GM12878 (cell line): ENCODE results near the gene HTRA2. TPM values are rescaled to one million over a fixed set of nuclear protein-coding genes. Genes with fewer than 3 reads are reported as not detected.

ENCODE experiments used
- ATAC-seq: fragments of 200-7000 bp; cut with Tn5 transposase; 3 replicates; pipeline ENCODE4 v1.9.1; 2020; ENCODE audit warnings: mild to moderate bottlenecking, moderate library complexity
- BruUV-seq: library from RNA; stranded (reverse); fragments of 400-500 nt; replicated peaks from 2 replicates; lab custom pipeline; 2021; lab: Mats Ljungman, UMichigan
- CTCF ChIA-PET: fragments of 300-600 bp; sonication (Branson Sonifier 250); formaldehyde crosslinking; extraction: SDS; loops from one replicate; lab custom pipeline; 2021; ENCODE audit warnings: inconsistent platforms; lab: Yijun Ruan, JAX
- POLR2A ChIA-PET: fragments of 350-600 bp; formaldehyde crosslinking; extraction: SDS; loops from one replicate; lab custom pipeline; 2021; ENCODE audit warnings: inconsistent platforms; lab: Charles Lee
- RAD21 ChIA-PET: fragments of 300-600 bp; sonication (Branson Sonifier 250); formaldehyde crosslinking; loops from one replicate; lab custom pipeline; 2023; ENCODE audit warnings: antibody characterized with exemption; ENCODE audit not compliant: unreplicated experiment; lab: Charles Lee
- SMC1A ChIA-PET: fragments of 300-600 bp; sonication (Branson Sonifier 250); formaldehyde crosslinking; loops from one replicate; lab custom pipeline; 2023; ENCODE audit not compliant: unreplicated experiment, uncharacterized antibody; lab: Charles Lee
- DNase-seq: peaks from one replicate; pipeline ENCODE4 v3.0.0-alpha.2; 2011; ENCODE audit warnings: low read depth, low spot score
- FAIRE-seq: peaks from 3 replicates; lab custom pipeline; 2011; peaks lifted over from hg19 to GRCh38; lab: Jason Lieb, UNC
- H2AFZ ChIP-seq: 2 replicates; pipeline ENCODE4 v1.6.0; 2011; ENCODE audit warnings: low read depth, low read length, control low read depth; ENCODE audit not compliant: control insufficient read depth
- H3K27ac ChIP-seq: 2 replicates; pipeline ENCODE4 v1.5.1; 2011; ENCODE audit warnings: control low read depth; ENCODE audit not compliant: control insufficient read depth, insufficient read depth
- H3K27me3 ChIP-seq, 2 experiments: replicated peaks in 1 of 2; 2 replicates each; pipeline versions ENCODE4 v1.6.0 to v1.6.1; 2011; ENCODE audit warnings: low read length in 1 of 2; ENCODE audit not compliant: control insufficient read depth in 2 of 2, insufficient read depth in 2 of 2
- H3K36me3 ChIP-seq, 2 experiments: 2 replicates each; pipeline ENCODE4 v1.5.1; 2011; ENCODE audit warnings: low read length in 1 of 2; ENCODE audit not compliant: control insufficient read depth in 2 of 2, insufficient read depth in 2 of 2
- H3K4me1 ChIP-seq: 2 replicates; pipeline ENCODE4 v1.6.1; 2011; ENCODE audit warnings: mild to moderate bottlenecking, low read length, moderate library complexity, mixed read lengths; ENCODE audit not compliant: control insufficient read depth, insufficient read depth
- H3K4me2 ChIP-seq: 2 replicates; pipeline ENCODE4 v1.6.0; 2011; ENCODE audit warnings: control low read depth; ENCODE audit not compliant: control insufficient read depth, insufficient read depth
- H3K4me3 ChIP-seq: fragments of 200-600 bp; sonication (generic); 2 replicates; pipeline ENCODE4 v1.5.1; 2016
- H3K79me2 ChIP-seq: 2 replicates; pipeline ENCODE4 v1.6.0; 2011; ENCODE audit warnings: low read length; ENCODE audit not compliant: control insufficient read depth, insufficient read depth
- H3K9ac ChIP-seq: 2 replicates; pipeline ENCODE4 v1.8.0; 2011; ENCODE audit warnings: low read length, control low read depth, mixed read lengths; ENCODE audit not compliant: control insufficient read depth, insufficient read depth
- H3K9me3 ChIP-seq: replicated peaks from 3 replicates; pipeline ENCODE4 v1.5.1; 2011; ENCODE audit warnings: mild to moderate bottlenecking, low read length; ENCODE audit not compliant: control insufficient read depth, insufficient read depth
- H4K20me1 ChIP-seq: 2 replicates; pipeline ENCODE4 v1.6.0; 2011; ENCODE audit not compliant: control insufficient read depth, insufficient read depth
- CHD2 ChIP-seq: IDR thresholded peaks from 2 replicates; pipeline ENCODE4 v1.6.1; 2011; ENCODE audit warnings: low read depth, low read length, improper control_type of control experiment, borderline replicate concordance
- DPF2 ChIP-seq: fragments of 450-650 bp; IDR thresholded peaks from 2 replicates; pipeline ENCODE4 v1.6.1; 2017; ENCODE audit warnings: mild to moderate bottlenecking
- E2F4 ChIP-seq: IDR thresholded peaks from 2 replicates; pipeline ENCODE4 v1.6.1; 2012; ENCODE audit warnings: low read depth, low read length, improper control_type of control experiment
- EP300 ChIP-seq, 2 experiments: fragments of 150-350 bp in 1 of 2; IDR thresholded peaks; 2 replicates each; pipeline ENCODE4 v1.6.1; 2011 to 2012; ENCODE audit warnings: low read depth in 2 of 2, low read length in 2 of 2, borderline replicate concordance in 1 of 2, improper control_type of control experiment in 1 of 2, inconsistent platforms in 1 of 2; ENCODE audit not compliant: control insufficient read depth in 1 of 2
- IKZF2 ChIP-seq, 2 experiments: fragments of 450-650 bp; IDR thresholded peaks; 2 replicates each; pipeline ENCODE4 v1.6.1; 2017; ENCODE audit warnings: mild to moderate bottlenecking in 2 of 2, moderate library complexity in 2 of 2
- LARP7 ChIP-seq: fragments of 450-650 bp; IDR thresholded peaks from 2 replicates; pipeline ENCODE4 v1.6.1; 2017; ENCODE audit warnings: mild to moderate bottlenecking
- SP1 ChIP-seq: IDR thresholded peaks from one replicate; pipeline ENCODE4 v1.6.1; 2011; ENCODE audit warnings: low read depth, low read length
- SPI1 ChIP-seq: IDR thresholded peaks from 2 replicates; pipeline ENCODE4 v1.6.1; 2011; ENCODE audit warnings: low read depth, mild to moderate bottlenecking, low read length, moderate library complexity, borderline replicate concordance; ENCODE audit not compliant: insufficient read depth
- ZNF687 ChIP-seq: fragments of 450-650 bp; IDR thresholded peaks from 2 replicates; pipeline ENCODE4 v1.6.1; 2017; ENCODE audit warnings: mild to moderate bottlenecking, moderate library complexity
- in situ Hi-C: fragments of 300-500 bp; cut with MboI; formaldehyde crosslinking; loops from 9 replicates; pipeline ENCODE4 v1.14.3; 2018; ENCODE audit warnings: mixed read lengths
- intact Hi-C: fragments of 100-400 bp; cut with micrococcal nuclease; formaldehyde crosslinking; loops from one replicate; pipeline ENCODE4 v1.14.2; 2022; ENCODE audit not compliant: unreplicated experiment
- polyA plus RNA-seq, 11 experiments: library from polyadenylated mRNA; depleted of rRNA in 4 of 11; unstranded in 6 of 11; stranded (reverse) in 5 of 11; fragments of >200 nt; fragmentation: Nextera tagmentation in 4 of 11; fragmentation: Illumina TruSeq in 1 of 11; extraction: Ambion mirVana in 4 of 11; extraction: Trizol in 1 of 11; gene quantifications; 1 replicate in 1 of 11; 2 replicates in 10 of 11; pipeline versions ENCODE4 v1.2.1 to v1.2.3, GENCODE V29; 2011 to 2016; ENCODE audit warnings: inconsistent platforms in 2 of 11, missing spikeins in 2 of 11, low read depth in 1 of 11
- total RNA-seq, 4 experiments: library from RNA; depleted of rRNA in 3 of 4; stranded (reverse); fragments of >200 nt in 3 of 4; fragmentation: Illumina TruSeq in 1 of 4; extraction: Trizol in 1 of 4; gene quantifications; 2 replicates each; pipeline versions ENCODE4 v1.2.1 to v1.2.3, GENCODE V29; 2013 to 2021
- TF ChIP-seq, protein P1 (sequence below): fragments of 450-650 bp; IDR thresholded peaks from 2 replicates; pipeline ENCODE4 v1.6.1; 2017; ENCODE audit warnings: antibody characterized with exemption, mild to moderate bottlenecking, moderate library complexity
- TF ChIP-seq, protein P2 (sequence below): fragments of 450-650 bp; IDR thresholded peaks from 2 replicates; pipeline ENCODE4 v1.6.1; 2017; ENCODE audit warnings: low read depth, mild to moderate bottlenecking, moderate library complexity
- TF ChIP-seq, protein P3 (sequence below): IDR thresholded peaks from 2 replicates; pipeline ENCODE4 v1.6.1; 2011; ENCODE audit warnings: borderline replicate concordance, low read depth, mild to moderate bottlenecking, moderate library complexity, mixed read lengths, low read length; ENCODE audit not compliant: insufficient read depth; ENCODE audit errors: extremely low read length

Gene HTRA2
- total and polyA plus RNA-seq, 10 of the 15 experiments (the other 5 are each of a cell fraction or from before 2014, with no cell fraction given): 42.3 to 73.9 (median 54.6) TPM

DNA sequence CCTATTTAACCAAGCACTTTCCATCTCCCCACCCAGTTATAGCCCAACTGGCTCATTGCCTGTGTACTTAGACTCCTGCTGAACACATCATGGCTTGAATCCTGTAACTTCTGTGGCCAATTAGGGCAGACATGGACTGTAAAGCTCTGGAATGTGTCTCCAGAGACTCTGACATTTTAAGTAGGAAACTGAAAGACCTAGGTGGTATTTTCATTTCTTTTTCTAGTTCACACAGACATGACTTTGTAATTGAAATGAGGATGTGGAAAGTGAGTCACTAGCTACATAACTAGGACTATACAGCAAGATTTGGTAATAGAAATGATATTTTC lies 37.0 kb downstream of the HTRA2 start:
- Histone ChIP-seq H3K4me3 (no peak overlapping the region; the same call in 1 of the 2 replicates), H3K9me3 (no peaks in the 10 kb centered on the region), H4K20me1 (no peaks in the 10 kb centered on the region), H3K27ac (peak overlapping the region; percentile 77), H3K4me1 (peaks cover 57% of the 10 kb centered on the region), H3K27me3 (no peaks in the 10 kb centered on the region), H3K4me2 (peak overlapping the region; percentile 60; the same call in 1 of the 2 replicates), H2AFZ (peak overlapping the region; percentile 76), H3K9ac (no peak overlapping the region), H3K79me2 (no peaks in the 10 kb centered on the region), H3K36me3 (no peaks in the 10 kb centered on the region)
- ATAC-seq (peak; percentile 59), DNase-seq (no peak), FAIRE-seq (peak; percentile 52)
- in situ Hi-C loops (no loop called here), intact Hi-C loops (no loop called here)
- ChIA-PET POLR2A (interaction anchor here (0.9 to 25.0 kb wide), 8 partner anchors 11 to 146 kb away, joined by 4 to 441 read pairs (median 12); partner anchors contain the start of genes AUP1, C2orf81, DOK1 and HTRA2), CTCF (interaction anchor here (0.9 to 17.4 kb wide), 16 partner anchors 9 to 176 kb away, joined by 3 to 281 read pairs (median 6); partner anchors contain the start of genes CCDC142, SEMA4F and TTC31), RAD21 (interaction anchor here (0.7 to 7.5 kb wide), 14 partner anchors 10 to 146 kb away, joined by 3 to 94 read pairs (median 4); partner anchors contain the start of genes AUP1, C2orf81, CCDC142 and HTRA2), SMC1A (interaction anchor here (0.8 to 16.6 kb wide), 14 partner anchors 8 to 63 kb away, joined by 3 to 371 read pairs (median 7); partner anchors contain the start of genes DQX1 and LOXL3)
- BruUV-seq: no TSS peak
- TF ChIP-seq CHD2 (no peak), EP300 (IDR thresholded peaks at IDR 0.05; ENCODE audit: borderline replicate concordance in 1 of 2, control insufficient read depth in 1 of 2, low read depth in 2 of 2, low read length in 2 of 2) (peak; percentile 38 to 63; a peak in 3 of 4 replicates), ZNF687 (no peak), DPF2 (0 out of 2 replicates have a peak, but pooled peaks have one; percentile 15), SPI1 (peak; percentile 65; the same call in 1 of the 2 replicates), E2F4 (no peak), IKZF2 (IDR thresholded peaks at IDR 0.05) (peak; percentile 70 to 82; a peak in 3 of 4 replicates), SP1 (no peak), LARP7 (no peak)
- TF ChIP-seq, protein P1, sequence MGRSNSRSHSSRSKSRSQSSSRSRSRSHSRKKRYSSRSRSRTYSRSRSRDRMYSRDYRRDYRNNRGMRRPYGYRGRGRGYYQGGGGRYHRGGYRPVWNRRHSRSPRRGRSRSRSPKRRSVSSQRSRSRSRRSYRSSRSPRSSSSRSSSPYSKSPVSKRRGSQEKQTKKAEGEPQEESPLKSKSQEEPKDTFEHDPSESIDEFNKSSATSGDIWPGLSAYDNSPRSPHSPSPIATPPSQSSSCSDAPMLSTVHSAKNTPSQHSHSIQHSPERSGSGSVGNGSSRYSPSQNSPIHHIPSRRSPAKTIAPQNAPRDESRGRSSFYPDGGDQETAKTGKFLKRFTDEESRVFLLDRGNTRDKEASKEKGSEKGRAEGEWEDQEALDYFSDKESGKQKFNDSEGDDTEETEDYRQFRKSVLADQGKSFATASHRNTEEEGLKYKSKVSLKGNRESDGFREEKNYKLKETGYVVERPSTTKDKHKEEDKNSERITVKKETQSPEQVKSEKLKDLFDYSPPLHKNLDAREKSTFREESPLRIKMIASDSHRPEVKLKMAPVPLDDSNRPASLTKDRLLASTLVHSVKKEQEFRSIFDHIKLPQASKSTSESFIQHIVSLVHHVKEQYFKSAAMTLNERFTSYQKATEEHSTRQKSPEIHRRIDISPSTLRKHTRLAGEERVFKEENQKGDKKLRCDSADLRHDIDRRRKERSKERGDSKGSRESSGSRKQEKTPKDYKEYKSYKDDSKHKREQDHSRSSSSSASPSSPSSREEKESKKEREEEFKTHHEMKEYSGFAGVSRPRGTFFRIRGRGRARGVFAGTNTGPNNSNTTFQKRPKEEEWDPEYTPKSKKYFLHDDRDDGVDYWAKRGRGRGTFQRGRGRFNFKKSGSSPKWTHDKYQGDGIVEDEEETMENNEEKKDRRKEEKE: no peak
- TF ChIP-seq, protein P2, sequence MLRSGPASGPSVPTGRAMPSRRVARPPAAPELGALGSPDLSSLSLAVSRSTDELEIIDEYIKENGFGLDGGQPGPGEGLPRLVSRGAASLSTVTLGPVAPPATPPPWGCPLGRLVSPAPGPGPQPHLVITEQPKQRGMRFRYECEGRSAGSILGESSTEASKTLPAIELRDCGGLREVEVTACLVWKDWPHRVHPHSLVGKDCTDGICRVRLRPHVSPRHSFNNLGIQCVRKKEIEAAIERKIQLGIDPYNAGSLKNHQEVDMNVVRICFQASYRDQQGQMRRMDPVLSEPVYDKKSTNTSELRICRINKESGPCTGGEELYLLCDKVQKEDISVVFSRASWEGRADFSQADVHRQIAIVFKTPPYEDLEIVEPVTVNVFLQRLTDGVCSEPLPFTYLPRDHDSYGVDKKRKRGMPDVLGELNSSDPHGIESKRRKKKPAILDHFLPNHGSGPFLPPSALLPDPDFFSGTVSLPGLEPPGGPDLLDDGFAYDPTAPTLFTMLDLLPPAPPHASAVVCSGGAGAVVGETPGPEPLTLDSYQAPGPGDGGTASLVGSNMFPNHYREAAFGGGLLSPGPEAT: peak; percentile 73
- TF ChIP-seq, protein P3, sequence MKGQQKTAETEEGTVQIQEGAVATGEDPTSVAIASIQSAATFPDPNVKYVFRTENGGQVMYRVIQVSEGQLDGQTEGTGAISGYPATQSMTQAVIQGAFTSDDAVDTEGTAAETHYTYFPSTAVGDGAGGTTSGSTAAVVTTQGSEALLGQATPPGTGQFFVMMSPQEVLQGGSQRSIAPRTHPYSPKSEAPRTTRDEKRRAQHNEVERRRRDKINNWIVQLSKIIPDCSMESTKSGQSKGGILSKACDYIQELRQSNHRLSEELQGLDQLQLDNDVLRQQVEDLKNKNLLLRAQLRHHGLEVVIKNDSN: no peak
